ENCODE measurements around the gene SPTB.

DNA sequence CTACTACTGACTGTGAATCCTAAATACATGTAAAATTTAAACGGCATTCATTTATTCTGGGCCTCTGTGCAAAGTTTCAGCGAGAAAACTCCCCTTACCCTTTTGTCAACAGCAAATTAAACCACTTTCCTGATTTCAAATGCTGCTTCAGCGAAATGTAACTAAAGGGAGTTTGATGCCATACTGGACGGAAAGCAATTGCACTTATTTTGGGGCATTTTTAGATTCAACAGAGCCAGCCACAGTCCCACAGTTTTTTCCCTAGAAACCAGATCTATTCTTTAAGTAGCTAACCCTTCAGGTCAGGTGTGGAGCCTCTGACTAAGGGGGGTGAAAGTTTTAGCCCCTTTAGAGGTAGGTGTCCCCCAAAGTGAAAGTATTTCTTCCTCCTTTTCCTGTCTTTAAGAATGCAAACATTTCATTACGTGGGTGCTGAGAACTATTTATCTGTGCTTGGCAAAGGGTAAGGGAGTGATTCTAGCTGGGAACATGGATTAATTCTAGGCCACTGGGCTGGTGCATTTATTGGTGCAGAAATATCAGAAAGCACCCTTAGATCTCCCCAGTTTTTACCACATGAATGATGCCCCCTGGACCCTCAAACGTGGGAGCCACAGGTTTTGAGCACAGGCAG, 72.7 kb downstream of the SPTB start:
- TF ChIP-seq POLR2A (IDR thresholded peaks at IDR 0.05; ENCODE audit: low read depth, low read length): no peak
- no peak for TF ChIP-seq PAX5 (IDR thresholded peaks at IDR 0.05; ENCODE audit: insufficient read depth, low read length, severe bottlenecking)
- no peak for TF ChIP-seq TAF1 (IDR thresholded peaks at IDR 0.05; ENCODE audit: low read depth, low read length)
- TF ChIP-seq POLR2AphosphoS5 (IDR thresholded peaks at IDR 0.05; ENCODE audit: low read depth, low read length): no peak
